GM18951 (cell line): ENCODE measurements around the gene ADCK2.
"Not testable (repeated sequence)": the region's sequence is repeated elsewhere in the genome, so short reads cannot be mapped to it uniquely, and the experiment has no call there.

Source experiments
- POLR2A ChIP-seq: IDR thresholded peaks from 4 replicates; pipeline ENCODE4 v1.6.1; 2011; ENCODE audit warnings: mild to moderate bottlenecking; ENCODE audit not compliant: insufficient read length, insufficient read depth; ENCODE audit errors: extremely low read depth
- in situ Hi-C: fragments of 300-500 bp; cut with MboI; formaldehyde crosslinking; loops from one replicate; pipeline ENCODE4 v1.12.0; 2022; ENCODE audit warnings: low sequenced_read_pairs, mixed read lengths, inconsistent platforms; ENCODE audit not compliant: unreplicated experiment

The ADCK2 gene, protein sequence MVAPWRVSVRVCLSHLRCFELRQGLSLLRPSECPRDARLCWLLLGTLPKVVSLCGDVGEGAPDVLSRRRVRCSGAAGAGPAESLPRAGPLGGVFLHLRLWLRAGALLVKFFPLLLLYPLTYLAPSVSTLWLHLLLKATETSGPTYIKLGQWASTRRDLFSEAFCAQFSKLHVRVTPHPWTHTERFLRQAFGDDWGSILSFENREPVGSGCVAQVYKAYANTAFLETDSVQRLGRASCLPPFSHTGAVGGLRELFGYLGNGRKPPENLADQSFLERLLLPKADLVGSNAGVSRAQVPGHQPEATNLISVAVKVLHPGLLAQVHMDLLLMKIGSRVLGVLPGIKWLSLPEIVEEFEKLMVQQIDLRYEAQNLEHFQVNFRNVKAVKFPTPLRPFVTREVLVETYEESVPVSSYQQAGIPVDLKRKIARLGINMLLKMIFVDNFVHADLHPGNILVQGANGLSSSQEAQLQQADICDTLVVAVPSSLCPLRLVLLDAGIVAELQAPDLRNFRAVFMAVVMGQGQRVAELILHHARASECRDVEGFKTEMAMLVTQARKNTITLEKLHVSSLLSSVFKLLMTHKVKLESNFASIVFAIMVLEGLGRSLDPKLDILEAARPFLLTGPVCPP

DNA sequence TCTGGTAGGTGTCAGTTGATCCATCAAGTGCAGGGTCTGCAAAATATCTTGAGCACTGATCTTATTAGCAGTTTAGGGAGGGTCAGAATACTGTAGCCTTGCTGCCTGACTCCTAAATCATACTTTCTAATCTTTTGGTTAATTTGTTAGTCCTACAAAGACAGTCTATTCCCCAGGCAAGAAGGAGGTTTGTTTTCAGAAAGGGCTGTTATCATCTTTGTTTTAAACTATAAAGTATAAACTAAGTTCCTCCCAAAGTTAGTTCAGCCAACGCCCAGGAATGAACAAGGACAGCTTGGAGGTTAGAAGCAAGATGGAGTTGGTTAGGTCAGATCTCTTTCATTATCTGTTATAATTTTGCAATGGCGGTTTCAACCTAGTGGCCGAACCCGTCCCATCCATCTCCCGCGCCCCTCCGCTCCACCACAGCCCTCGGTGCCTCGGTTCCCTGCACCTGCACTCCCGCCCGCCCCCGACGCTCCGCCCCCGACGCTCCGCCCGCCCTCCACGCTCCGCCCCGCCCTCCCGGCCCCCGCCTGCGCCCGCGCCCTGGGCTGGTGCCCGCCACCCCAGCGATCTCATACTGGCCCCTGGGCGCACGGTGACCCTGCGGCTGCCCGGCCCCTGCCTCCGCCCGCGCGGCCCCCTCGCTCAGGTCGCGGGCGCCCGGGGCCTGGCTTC lies at the start of gene ADCK2:
Gene ADCK2 (plus strand): TSS at position 564 of the 681 bp plus-strand sequence. CDS start 386 bp downstream, outside the sequence.
- peak; percentile 68 for TF ChIP-seq POLR2A
- in situ Hi-C loops, result no loop called here

- in situ Hi-C loops, result no loop called here
- no peak for TF ChIP-seq POLR2A
Observed at GRCh38 chr7:140623980-140624379, 48.8 kb upstream of the ADCK2 start.

DNA sequence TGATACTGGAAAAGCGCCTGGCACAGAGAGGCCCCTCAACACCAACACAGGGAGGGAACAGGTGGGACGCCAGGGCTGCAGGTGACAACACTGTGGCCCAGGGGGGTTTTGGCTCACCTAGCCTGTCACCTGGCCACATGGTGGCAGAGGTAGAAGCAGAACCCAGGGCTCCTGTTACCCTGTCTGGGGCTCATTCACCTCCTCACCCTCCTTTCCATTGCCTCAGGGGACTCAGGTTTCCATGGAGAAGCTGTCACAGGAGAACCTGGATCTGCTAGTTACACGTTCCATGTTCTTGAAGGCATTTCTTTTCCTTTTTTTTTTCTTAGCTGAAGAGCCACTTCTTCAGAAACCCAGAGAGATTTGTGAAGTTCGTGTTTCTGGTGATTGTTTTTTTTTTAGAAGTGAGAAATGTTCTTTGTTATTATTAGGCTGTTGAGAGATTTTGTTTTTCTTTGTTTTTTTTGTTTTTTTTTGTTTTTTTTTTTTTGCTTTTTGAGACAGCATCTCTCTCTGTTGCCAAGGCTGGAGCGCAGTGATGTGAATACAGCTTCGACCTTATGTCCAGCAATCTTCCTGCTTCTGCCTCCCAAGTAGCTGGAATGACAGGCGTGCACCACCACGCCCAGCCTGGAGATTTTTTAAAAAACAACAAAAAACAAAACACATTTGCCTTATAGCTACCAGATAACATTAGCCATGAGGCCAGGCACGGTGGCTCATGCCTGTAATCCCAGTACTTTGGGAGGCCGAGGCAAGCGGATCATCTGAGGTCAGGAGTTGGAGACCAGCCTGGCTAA lies 48.2 kb upstream of the ADCK2 start:
- in situ Hi-C loops, result no loop called here
- no peak for TF ChIP-seq POLR2A

GRCh38 chr7:140625192-140625558 lies 47.6 kb upstream of the ADCK2 start:
- in situ Hi-C loops, result not testable (repeated sequence)

- no peak for TF ChIP-seq POLR2A
Observed at GRCh38 chr7:140625908-140626868, 46.6 kb upstream of the ADCK2 start.

DNA sequence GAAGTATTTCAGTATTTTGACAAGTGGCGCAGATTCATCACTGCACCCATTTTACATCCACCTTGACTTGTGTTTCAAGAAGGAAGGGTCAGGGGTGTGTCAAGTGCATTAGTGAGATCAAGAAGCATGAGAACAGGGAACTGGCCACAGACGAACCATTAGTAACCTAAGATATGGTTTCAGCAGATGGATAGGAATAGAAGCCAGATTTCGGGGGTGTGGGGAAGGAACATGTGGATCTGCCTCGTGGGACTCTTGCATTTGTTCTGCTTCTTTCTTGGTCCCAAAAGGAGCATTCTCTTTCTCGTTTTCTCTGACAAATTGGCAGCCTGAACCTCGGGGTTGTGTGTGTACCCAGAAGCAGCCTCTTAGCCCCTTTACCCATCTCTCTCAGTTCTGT lies 41.7 kb upstream of the ADCK2 start:
- in situ Hi-C loops, result no loop called here
- no peak for TF ChIP-seq POLR2A

More at GRCh38 chr7:140625908-140626868, 46.6 kb upstream of the ADCK2 start:
- in situ Hi-C loops, result no loop called here

DNA sequence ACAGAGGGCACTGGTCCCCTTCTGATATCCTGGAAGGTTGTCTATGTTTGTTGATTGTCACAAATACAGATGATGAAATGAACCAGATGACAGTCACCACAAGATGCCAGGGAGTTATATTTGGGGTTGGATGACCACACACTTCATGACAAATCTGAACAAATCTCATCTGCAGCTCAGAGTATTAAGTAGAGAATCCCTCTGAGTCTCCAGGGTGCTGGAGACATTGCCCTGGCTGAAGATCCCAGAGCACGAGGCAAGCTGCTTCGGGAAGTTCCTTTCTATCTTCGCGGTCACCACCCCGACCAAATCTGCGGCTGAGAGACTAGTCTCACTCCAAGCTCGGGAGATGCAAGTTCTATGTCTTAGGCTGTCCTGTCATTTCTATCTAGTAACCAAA lies 41.1 kb upstream of the ADCK2 start:
- TF ChIP-seq POLR2A, result no peak
- in situ Hi-C loops, result no loop called here

DNA sequence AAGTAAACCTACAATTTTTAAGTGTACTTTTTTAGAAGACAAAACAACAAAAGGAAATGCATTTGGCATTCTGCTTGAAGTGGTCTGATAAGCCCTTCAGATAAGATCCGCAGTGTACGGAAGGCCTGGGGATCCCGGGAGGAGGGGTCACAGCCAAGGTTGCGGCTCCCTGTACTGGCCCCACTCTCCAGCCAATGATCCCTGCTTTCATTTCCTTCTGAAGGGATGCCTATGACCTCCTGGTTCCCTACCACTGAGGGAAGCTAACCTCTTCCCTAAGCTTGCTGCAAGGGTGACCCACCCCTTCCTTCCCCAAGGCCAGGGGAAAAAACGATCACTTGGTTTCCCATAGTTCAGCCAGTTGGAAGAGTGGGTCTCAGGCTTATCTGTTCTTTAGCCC lies 37.4 kb upstream of the ADCK2 start:
- in situ Hi-C loops, result no loop called here
- TF ChIP-seq POLR2A, result no peak

GRCh38 chr7:140635816-140636215 lies 36.9 kb upstream of the ADCK2 start:
- no peak for TF ChIP-seq POLR2A
- in situ Hi-C loops, result no loop called here

DNA sequence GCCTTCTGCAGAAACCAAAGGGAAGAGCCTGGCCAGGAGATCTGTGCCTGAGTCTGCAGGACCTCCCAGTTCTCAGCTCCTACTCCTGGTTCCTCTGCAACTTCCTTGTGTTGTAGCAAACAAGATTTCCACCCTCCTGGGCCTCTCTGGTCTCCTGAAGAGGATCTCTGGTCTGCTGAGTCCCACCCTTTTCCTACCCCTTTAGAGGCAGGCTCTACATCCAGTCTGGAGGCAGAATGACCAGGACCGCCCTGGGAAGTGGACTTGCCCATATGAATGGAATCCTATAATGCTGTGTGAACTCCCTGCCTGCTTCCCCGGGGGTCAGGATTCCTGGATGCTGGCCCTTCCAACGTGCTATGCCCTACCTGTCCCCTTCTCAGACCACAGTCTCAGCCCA lies 35.3 kb upstream of the ADCK2 start:
- no peak for TF ChIP-seq POLR2A
- in situ Hi-C loops, result no loop called here

DNA sequence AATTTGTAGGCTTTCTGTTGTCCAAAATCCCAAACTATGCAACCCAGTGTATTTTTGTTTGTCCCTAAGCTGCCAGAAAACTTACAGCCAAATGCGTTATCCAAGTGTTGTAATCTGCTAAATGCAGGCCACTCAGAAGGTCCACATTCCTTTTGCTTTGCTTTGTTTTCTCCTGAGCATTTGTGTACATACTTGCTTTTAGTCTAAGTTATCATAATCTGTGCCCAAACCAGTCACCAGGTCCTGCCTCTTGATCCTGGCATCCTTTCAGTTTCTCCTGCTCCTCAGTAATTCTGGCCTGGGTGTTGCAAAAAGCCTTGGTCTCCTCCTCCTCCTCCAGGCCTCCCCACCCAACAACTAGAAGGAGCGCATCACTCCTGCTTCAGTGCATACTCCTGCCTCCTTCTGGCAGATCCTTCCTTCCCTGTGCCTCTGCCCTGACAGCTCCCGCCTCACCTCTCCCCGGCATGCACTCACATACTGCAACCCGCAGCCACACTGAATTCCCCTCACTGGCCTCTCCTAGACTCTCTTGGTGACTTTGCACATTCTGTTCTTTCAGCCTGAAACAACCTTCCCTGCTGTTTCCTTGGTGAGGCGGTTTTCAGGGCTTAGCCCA lies 34.5 kb upstream of the ADCK2 start:
- TF ChIP-seq POLR2A, result no peak
- in situ Hi-C loops, result no loop called here
